Tibial nerve (tissue), 4 donors: ENCODE measurements around the gene TPT1. TPM values are rescaled to one million over a fixed set of nuclear protein-coding genes. Genes with fewer than 3 reads are reported as not detected.

Experiments
- DNase-seq, 2 donors: peaks; one replicate each; pipeline ENCODE4 v3.0.0-alpha.2; 2019; ENCODE audit warnings: low spot score in 2 of 2
- H3K27ac ChIP-seq, 4 donors: fragments of 200-600 bp; sonication (generic) in 3 of 4; one replicate each; pipeline ENCODE4 v1.5.1; 2017 to 2019; ENCODE audit warnings: mild to moderate bottlenecking in 1 of 4
- H3K27me3 ChIP-seq, 2 donors: fragments of 200-600 bp; sonication (generic) in 1 of 2; one replicate each; pipeline versions ENCODE4 v1.5.1 to v1.6.0; 2017 to 2019
- H3K36me3 ChIP-seq, 3 donors: fragments of 200-600 bp; sonication (generic); one replicate each; pipeline ENCODE4 v1.5.1; 2018 to 2019
- H3K4me1 ChIP-seq, 4 donors: fragments of 200-600 bp; sonication (generic) in 3 of 4; one replicate each; pipeline ENCODE4 v1.5.1; 2017 to 2019
- H3K4me3 ChIP-seq, 4 donors: fragments of 200-600 bp; sonication (generic) in 3 of 4; one replicate each; pipeline ENCODE4 v1.5.1; 2017 to 2019; ENCODE audit warnings: mild to moderate bottlenecking in 1 of 4, moderate library complexity in 1 of 4
- H3K9me3 ChIP-seq, 4 donors: fragments of 200-600 bp; sonication (generic) in 3 of 4; one replicate each; pipeline ENCODE4 v1.5.1; 2017 to 2019
- EP300 ChIP-seq, 2 donors: sonication (generic); formaldehyde crosslinking; IDR thresholded peaks; one replicate each; pipeline ENCODE4 v1.6.1; 2017; ENCODE audit warnings: antibody characterized with exemption in 2 of 2, mild to moderate bottlenecking in 1 of 2
- POLR2A ChIP-seq, 2 donors: fragments of 450-650 bp; IDR thresholded peaks; one replicate each; pipeline ENCODE4 v1.6.1; 2017; ENCODE audit warnings: antibody characterized with exemption in 2 of 2, mild to moderate bottlenecking in 2 of 2, moderate library complexity in 2 of 2
- WGBS, 2 donors: methylation state at CpG; one replicate each; pipeline ENCODE4 v1.1.5; 2018; 5-methylcytosine and 5-hydroxymethylcytosine counted together
- total RNA-seq, 4 donors: library from RNA; depleted of rRNA; stranded (reverse); fragments of >200 nt; gene quantifications; one replicate each; pipeline ENCODE4 v1.1.0, GENCODE V29; 2016
- TF ChIP-seq, protein P1 (sequence below), 5 experiments: fragments of 200-600 bp in 3 of 5; fragments of 450-650 bp in 2 of 5; sonication (generic) in 3 of 5; IDR thresholded peaks; one replicate each; pipeline ENCODE4 v1.5.1; 2016 to 2019; ENCODE audit warnings: antibody characterized with exemption in 5 of 5, mild to moderate bottlenecking in 3 of 5, moderate library complexity in 2 of 5

TPT1 gene
- total RNA-seq, 4 donors from 2014 or later, result 1,952 to 3,130 (median 2,235) TPM

DNA sequence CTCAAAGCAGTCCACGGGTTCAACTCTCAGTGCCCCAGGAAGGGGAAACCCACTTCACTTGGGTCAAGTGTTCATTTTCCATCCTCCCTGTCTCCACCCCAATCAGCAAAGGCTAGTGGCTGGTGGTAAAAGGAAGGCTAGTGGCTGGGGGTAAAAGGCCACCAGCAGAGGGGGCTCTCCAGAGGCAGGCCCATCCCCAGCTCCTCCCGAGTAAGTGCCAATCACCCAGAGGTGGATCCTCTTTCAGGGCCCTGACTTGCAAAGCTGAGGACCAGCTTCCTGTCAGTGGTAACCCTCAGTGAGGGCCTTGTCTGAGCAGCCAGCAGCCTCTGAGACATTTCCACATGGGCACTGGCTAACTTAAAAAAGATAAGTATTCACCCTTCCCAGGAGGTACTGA lies 22.0 kb upstream of the TPT1 start:
- TF ChIP-seq, protein P1, sequence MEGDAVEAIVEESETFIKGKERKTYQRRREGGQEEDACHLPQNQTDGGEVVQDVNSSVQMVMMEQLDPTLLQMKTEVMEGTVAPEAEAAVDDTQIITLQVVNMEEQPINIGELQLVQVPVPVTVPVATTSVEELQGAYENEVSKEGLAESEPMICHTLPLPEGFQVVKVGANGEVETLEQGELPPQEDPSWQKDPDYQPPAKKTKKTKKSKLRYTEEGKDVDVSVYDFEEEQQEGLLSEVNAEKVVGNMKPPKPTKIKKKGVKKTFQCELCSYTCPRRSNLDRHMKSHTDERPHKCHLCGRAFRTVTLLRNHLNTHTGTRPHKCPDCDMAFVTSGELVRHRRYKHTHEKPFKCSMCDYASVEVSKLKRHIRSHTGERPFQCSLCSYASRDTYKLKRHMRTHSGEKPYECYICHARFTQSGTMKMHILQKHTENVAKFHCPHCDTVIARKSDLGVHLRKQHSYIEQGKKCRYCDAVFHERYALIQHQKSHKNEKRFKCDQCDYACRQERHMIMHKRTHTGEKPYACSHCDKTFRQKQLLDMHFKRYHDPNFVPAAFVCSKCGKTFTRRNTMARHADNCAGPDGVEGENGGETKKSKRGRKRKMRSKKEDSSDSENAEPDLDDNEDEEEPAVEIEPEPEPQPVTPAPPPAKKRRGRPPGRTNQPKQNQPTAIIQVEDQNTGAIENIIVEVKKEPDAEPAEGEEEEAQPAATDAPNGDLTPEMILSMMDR (IDR thresholded peaks at IDR 0.05), result no peak
- TF ChIP-seq EP300 (IDR thresholded peaks at IDR 0.05) (no peak), POLR2A (IDR thresholded peaks at IDR 0.05) (no peak)

DNA sequence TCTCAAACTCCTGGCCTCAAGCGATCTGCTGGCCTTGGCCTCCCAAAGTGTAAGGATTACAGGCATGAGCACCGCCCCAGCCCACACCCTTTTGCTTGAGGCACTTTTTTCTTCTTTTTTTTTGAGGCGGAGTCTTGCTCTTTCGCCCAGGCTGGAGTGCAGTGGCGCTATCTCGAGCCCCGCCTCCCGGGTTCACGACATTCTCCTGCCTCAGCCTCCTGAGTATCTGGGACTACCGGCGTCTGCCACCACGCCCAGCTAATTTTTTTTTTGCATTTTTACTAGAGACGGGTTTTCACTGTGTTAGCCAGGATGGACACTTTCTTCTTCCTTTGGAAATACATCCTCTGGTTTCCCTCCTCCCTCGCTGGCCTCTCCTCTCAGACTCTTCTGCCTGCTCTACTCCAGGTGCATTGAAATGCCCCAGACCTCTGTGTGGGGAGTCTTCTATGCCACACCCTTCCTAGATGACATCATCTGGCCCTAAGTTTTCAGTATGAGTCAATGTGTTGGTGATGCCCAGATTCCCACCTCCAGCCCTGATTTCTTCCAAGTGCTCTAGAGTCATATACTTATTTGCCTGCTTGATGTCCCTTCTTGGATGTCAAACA lies 20.7 kb upstream of the TPT1 start:
- TF ChIP-seq, protein P1 (IDR thresholded peaks at IDR 0.05), result no peak
- TF ChIP-seq EP300 (IDR thresholded peaks at IDR 0.05), result no peak
- no peak for TF ChIP-seq POLR2A (IDR thresholded peaks at IDR 0.05)
- WGBS, 2 donors, result 93 to 97% methylated on average over 14 of the region's 14 CpGs
- H3K9me3 ChIP-seq, result no peaks in the 10 kb centered on the region
- DNase-seq, result no peak
- H3K27me3 ChIP-seq, result no peaks in the 10 kb centered on the region
- no peak overlapping the region for H3K27ac ChIP-seq
- H3K4me3 ChIP-seq, result no peak overlapping the region
- H3K4me1 ChIP-seq, result no peaks in the 10 kb centered on the region
- peaks cover 0 to 80% (median 0%) of the 10 kb centered on the region in 3 donors for H3K36me3 ChIP-seq

More for the DNA sequence above, 22.0 kb upstream of the TPT1 start:
- DNase-seq, result no peak
- Histone ChIP-seq H3K4me3 (no peak overlapping the region), H3K36me3 (peaks cover 0 to 68% (median 0%) of the 10 kb centered on the region in 3 donors), H3K27ac (no peak overlapping the region), H3K27me3 (no peaks in the 10 kb centered on the region), H3K9me3 (no peaks in the 10 kb centered on the region), H3K4me1 (peaks cover 0 to 5% (median 0%) of the 10 kb centered on the region in 4 donors)
- WGBS, 2 donors, result 64 to 89% methylated on average over 2 of the region's 2 CpGs

DNA sequence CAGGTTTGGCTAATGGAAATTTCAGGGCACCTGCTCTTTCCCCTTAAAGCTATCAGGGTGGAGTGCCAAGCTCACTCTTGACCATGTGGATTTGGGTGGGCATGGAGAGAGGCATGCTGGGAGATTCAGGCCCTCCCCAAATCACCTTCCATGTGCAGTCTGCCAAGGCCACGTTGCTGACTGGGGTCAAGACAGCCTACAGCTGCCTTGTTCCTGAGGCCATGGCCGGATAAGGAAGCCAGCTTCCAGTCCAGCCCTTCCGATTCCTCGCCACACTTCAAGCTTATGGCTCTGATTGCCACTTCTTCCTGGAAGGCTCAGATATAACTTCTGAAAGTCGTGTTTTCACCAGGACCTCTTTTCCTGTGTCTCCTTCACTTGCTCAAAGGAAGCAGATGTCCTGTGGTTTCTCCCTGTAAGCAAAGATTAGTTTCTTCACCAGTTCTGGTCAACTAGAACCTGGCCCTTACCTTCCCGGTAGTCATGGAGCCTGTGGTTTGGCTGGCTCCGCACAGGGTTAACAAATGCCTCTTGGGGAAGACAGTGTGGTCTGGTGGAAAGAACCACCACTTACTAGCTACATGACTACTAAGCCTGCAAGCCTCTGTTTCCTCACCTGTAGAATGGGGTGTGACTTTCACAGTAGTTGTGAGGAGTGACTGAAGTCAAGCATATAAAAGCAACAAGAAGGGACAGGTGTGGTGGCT lies 16.1 kb upstream of the TPT1 start:
- H3K27me3 ChIP-seq, result no peaks in the 10 kb centered on the region
- WGBS, 2 donors, result 80 to 91% methylated on average over 7 of the region's 7 CpGs
- no peak for TF ChIP-seq POLR2A (IDR thresholded peaks at IDR 0.05)
- no peak for TF ChIP-seq EP300 (IDR thresholded peaks at IDR 0.05)
- TF ChIP-seq, protein P1 (IDR thresholded peaks at IDR 0.05), result no peak
- H3K9me3 ChIP-seq, result no peaks in the 10 kb centered on the region
- H3K4me1 ChIP-seq, result no peaks in the 10 kb centered on the region
- H3K36me3 ChIP-seq, result peaks cover 0 to 92% (median 0%) of the 10 kb centered on the region in 3 donors
- H3K4me3 ChIP-seq, result no peak overlapping the region
- no peak for DNase-seq
- H3K27ac ChIP-seq, result no peak overlapping the region

DNA sequence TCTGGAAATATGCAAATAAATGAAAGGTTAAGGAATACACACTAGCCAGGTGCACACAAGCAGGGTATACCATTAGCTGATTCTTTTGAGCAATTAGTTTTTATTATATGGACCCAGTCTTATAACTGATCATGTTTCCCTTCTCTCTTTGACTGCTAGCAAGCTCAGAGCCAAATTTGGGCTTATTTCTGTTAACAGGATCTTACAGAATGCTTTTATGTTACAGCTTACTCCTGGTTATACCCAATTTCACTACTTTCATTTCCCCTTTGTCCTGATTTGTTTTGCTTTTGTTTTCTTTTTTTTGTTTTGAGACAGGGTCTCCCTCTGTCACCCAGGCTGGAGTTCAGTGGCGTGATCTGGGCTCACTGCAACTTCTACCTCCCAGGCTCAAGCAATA lies 12.9 kb upstream of the TPT1 start:
- Histone ChIP-seq H3K9me3 (no peaks in the 10 kb centered on the region), H3K27ac (no peak overlapping the region), H3K27me3 (no peaks in the 10 kb centered on the region), H3K36me3 (peaks cover 0 to 100% (median 0%) of the 10 kb centered on the region in 3 donors), H3K4me1 (no peaks in the 10 kb centered on the region), H3K4me3 (no peak overlapping the region)
- no peak for TF ChIP-seq EP300 (IDR thresholded peaks at IDR 0.05)
- TF ChIP-seq, protein P1 (IDR thresholded peaks at IDR 0.05), result no peak
- TF ChIP-seq POLR2A (IDR thresholded peaks at IDR 0.05), result no peak
- no peak for DNase-seq
- 96 to 100% methylated on average over 1 of the region's 1 CpG for WGBS, 2 donors

DNA sequence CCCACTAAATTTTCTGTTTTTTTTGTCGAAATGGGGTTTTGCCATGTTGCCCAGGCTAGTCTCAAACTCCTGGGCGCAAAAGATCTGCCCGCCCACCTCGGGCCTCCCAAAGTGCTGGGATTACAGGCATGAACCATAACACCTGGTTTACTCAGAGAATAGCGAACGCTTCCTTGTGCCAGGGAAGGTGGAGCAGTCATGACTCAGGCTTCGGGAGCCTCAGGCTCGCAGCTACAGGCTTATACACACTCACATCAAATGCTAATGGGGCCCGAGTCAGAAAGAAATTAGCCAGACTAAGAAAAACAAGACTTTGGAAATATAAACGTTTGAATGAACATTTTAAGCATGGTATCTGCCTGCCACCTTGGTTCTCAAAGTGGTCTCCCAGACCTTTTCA lies 11.0 kb upstream of the TPT1 start:
- no peak for TF ChIP-seq EP300 (IDR thresholded peaks at IDR 0.05)
- TF ChIP-seq POLR2A (IDR thresholded peaks at IDR 0.05), result no peak
- TF ChIP-seq, protein P1 (IDR thresholded peaks at IDR 0.05), result no peak
- H3K4me3 ChIP-seq, result no peak overlapping the region
- H3K27me3 ChIP-seq, result no peaks in the 10 kb centered on the region
- no peak for DNase-seq
- 88 to 90% methylated on average over 10 of the region's 10 CpGs for WGBS, 2 donors
- H3K4me1 ChIP-seq, result no peaks in the 10 kb centered on the region
- peaks cover 0 to 100% (median 6%) of the 10 kb centered on the region in 3 donors for H3K36me3 ChIP-seq
- H3K27ac ChIP-seq, result no peak overlapping the region
- no peaks in the 10 kb centered on the region for H3K9me3 ChIP-seq
